K562 (cell line): ENCODE data around the gene DPEP2. TPM values are rescaled to one million over a fixed set of nuclear protein-coding genes. Genes with fewer than 3 reads are reported as not detected.

Experiments used
- ATAC-seq: fragments of 200-7000 bp; cut with Tn5 transposase; 3 replicates; pipeline ENCODE4 v1.9.1; 2020; ENCODE audit warnings: moderate library complexity
- BruUV-seq: library from RNA; stranded (reverse); fragments of 400-500 nt; replicated peaks from 2 replicates; lab custom pipeline; 2021; lab: Mats Ljungman, UMichigan
- CTCF ChIA-PET: fragments of 300-600 bp; formaldehyde crosslinking; extraction: SDS; loops from one replicate; lab custom pipeline; 2021; ENCODE audit warnings: low intra/inter-chr PET ratio; lab: Yijun Ruan, JAX
- POLR2A ChIA-PET: fragments of 300-600, 350-650 bp; sonication (Branson Sonifier 250); formaldehyde crosslinking; extraction: SDS; loops from one replicate; lab custom pipeline; 2021; ENCODE audit warnings: antibody characterized with exemption, inconsistent platforms; lab: Yijun Ruan, JAX
- DNase-seq, 4 experiments: peaks; one replicate each; pipeline versions ENCODE4 v3.0.0 to v3.0.0-alpha.2; 2011 to 2018; ENCODE audit warnings: low spot score in 3 of 4, mixed read lengths in 3 of 4; ENCODE audit errors: extremely low read depth in 1 of 4
- FAIRE-seq: peaks from 2 replicates; lab custom pipeline; 2011; peaks lifted over from hg19 to GRCh38; lab: Jason Lieb, UNC
- H2AFZ ChIP-seq: 2 replicates; pipeline ENCODE4 v1.6.0; 2011; ENCODE audit warnings: low read depth, low read length, control low read depth, inconsistent platforms
- H3K27ac ChIP-seq: fragments of 200-600 bp; 3 replicates; pipeline ENCODE4 v1.8.0; 2011; ENCODE audit warnings: low read depth, mild to moderate bottlenecking, control low read depth, inconsistent platforms, low read length, moderate library complexity, mixed read lengths; ENCODE audit errors: extremely low read depth
- H3K27me3 ChIP-seq, 2 experiments: fragments of 300-600 bp in 1 of 2; 2 replicates in 1 of 2; 3 replicates in 1 of 2; pipeline versions ENCODE4 v1.6.0 to v1.8.0; 2011; ENCODE audit warnings: inconsistent platforms in 2 of 2, low read length in 2 of 2, mild to moderate bottlenecking in 1 of 2, mixed read lengths in 1 of 2, moderate library complexity in 1 of 2; ENCODE audit not compliant: control insufficient read depth in 2 of 2, insufficient read depth in 2 of 2
- H3K36me3 ChIP-seq: fragments of 300-600 bp; 3 replicates; pipeline ENCODE4 v1.8.0; 2011; ENCODE audit warnings: mild to moderate bottlenecking, low read length, inconsistent platforms; ENCODE audit not compliant: control insufficient read depth, insufficient read depth
- H3K4me1 ChIP-seq, 2 experiments: fragments of 200-600 bp in 1 of 2; replicated peaks in 1 of 2; 2 replicates in 1 of 2; 3 replicates in 1 of 2; pipeline versions ENCODE4 v1.5.1 to v1.8.0; 2011; ENCODE audit warnings: inconsistent platforms in 2 of 2, low read length in 2 of 2, mild to moderate bottlenecking in 1 of 2, mixed read lengths in 1 of 2, moderate library complexity in 1 of 2; ENCODE audit not compliant: control insufficient read depth in 2 of 2, insufficient read depth in 2 of 2
- H3K4me2 ChIP-seq: 2 replicates; pipeline ENCODE4 v1.6.1; 2011; ENCODE audit warnings: low read length, control low read depth, inconsistent platforms, mixed read lengths; ENCODE audit not compliant: insufficient read depth
- H3K4me3 ChIP-seq: fragments of 200-600 bp; sonication (generic), shearing (Covaris generic); 2 replicates; pipeline ENCODE4 v1.5.1; 2016; ENCODE audit warnings: control low read depth, inconsistent platforms
- H3K79me2 ChIP-seq: fragments of 200-600 bp; 3 replicates; pipeline ENCODE4 v1.8.0; 2011; ENCODE audit warnings: low read length, inconsistent platforms; ENCODE audit not compliant: control insufficient read depth, insufficient read depth
- H3K9ac ChIP-seq, 2 experiments: 2 replicates each; pipeline versions ENCODE4 v1.6.0 to v1.6.1; 2011; ENCODE audit warnings: low read depth in 2 of 2, low read length in 2 of 2, control low read depth in 1 of 2, inconsistent platforms in 1 of 2, mild to moderate bottlenecking in 1 of 2, mixed read lengths in 1 of 2; ENCODE audit not compliant: insufficient read depth in 1 of 2
- H3K9me1 ChIP-seq: one replicate; pipeline ENCODE4 v1.6.0; 2011; ENCODE audit warnings: inconsistent platforms, mild to moderate bottlenecking, low read length, moderate library complexity; ENCODE audit not compliant: control insufficient read depth, insufficient read depth
- H3K9me3 ChIP-seq: replicated peaks from 2 replicates; pipeline ENCODE4 v1.5.1; 2011; ENCODE audit warnings: low read depth, low read length, inconsistent platforms; ENCODE audit not compliant: control insufficient read depth, insufficient read depth
- H4K20me1 ChIP-seq: replicated peaks from 2 replicates; pipeline ENCODE4 v1.6.1; 2011; ENCODE audit warnings: low read length, inconsistent platforms, mixed read lengths; ENCODE audit not compliant: control insufficient read depth, insufficient read depth
- BRF1 ChIP-seq: IDR thresholded peaks from 3 replicates; pipeline ENCODE4 v1.6.1; 2011; ENCODE audit warnings: borderline replicate concordance, mild to moderate bottlenecking; ENCODE audit not compliant: insufficient read length; ENCODE audit errors: extremely low read depth
- ESRRA ChIP-seq: fragments of 450-650 bp; IDR thresholded peaks from 2 replicates; pipeline ENCODE4 v1.6.1; 2014; ENCODE audit warnings: low read depth, mild to moderate bottlenecking, moderate library complexity, borderline replicate concordance
- ETS2 ChIP-seq: IDR thresholded peaks from 2 replicates; pipeline ENCODE4 v1.6.1; 2016; ENCODE audit warnings: borderline replicate concordance, missing genetic modification characterization, mild to moderate bottlenecking, moderate library complexity, missing compliant biosample characterization; ENCODE audit not compliant: poor library complexity, severe bottlenecking
- FOXA1 ChIP-seq: fragments of 450-650 bp; IDR thresholded peaks from 2 replicates; pipeline ENCODE4 v1.6.1; 2016; ENCODE audit warnings: mild to moderate bottlenecking, borderline replicate concordance
- PHF20 ChIP-seq: fragments of 450-650 bp; IDR thresholded peaks from 2 replicates; pipeline ENCODE4 v1.6.1; 2018; ENCODE audit not compliant: partially characterized antibody
- SAP30 ChIP-seq: fragments of 200-600 bp; sonication (generic); IDR thresholded peaks from 2 replicates; pipeline ENCODE4 v1.6.1; 2012; ENCODE audit warnings: borderline replicate concordance, low read depth, mild to moderate bottlenecking, moderate library complexity, low read length, control low read depth, inconsistent platforms; ENCODE audit not compliant: insufficient read depth, poor library complexity, severe bottlenecking
- SRSF1 ChIP-seq: fragments of 200-400 bp; formaldehyde crosslinking; IDR thresholded peaks from 2 replicates; pipeline ENCODE4 v1.6.1; 2017; ENCODE audit warnings: mild to moderate bottlenecking, low read depth, low read length, moderate library complexity
- SRSF3 ChIP-seq: fragments of 200-400 bp; formaldehyde crosslinking; IDR thresholded peaks from 2 replicates; pipeline ENCODE4 v1.6.1; 2016; ENCODE audit warnings: mild to moderate bottlenecking, low read length, moderate library complexity; ENCODE audit not compliant: insufficient read depth
- ZKSCAN3 ChIP-seq: fragments of 250-450 bp; sonication (Bioruptor Pico); IDR thresholded peaks from 2 replicates; pipeline ENCODE4 v1.4.0; 2020
- ZNF124 ChIP-seq: sonication (generic); formaldehyde crosslinking; IDR thresholded peaks from 2 replicates; pipeline ENCODE4 v1.8.1; 2022; ENCODE audit warnings: missing genetic modification reagents
- ZNF239 ChIP-seq: fragments of 250-450 bp; sonication (Bioruptor Pico); IDR thresholded peaks from 2 replicates; pipeline ENCODE4 v1.4.0; 2020; ENCODE audit warnings: mild to moderate bottlenecking
- WGBS: fragments of 100-300 bp; shearing (Covaris generic); methylation state at CpG from one replicate; pipeline ENCODE4 v1.1.6; 2016; ENCODE audit warnings: low coverage, mixed read lengths; ENCODE audit not compliant: insufficient coverage; ENCODE audit errors: missing lambda C conversion rate; 5-methylcytosine and 5-hydroxymethylcytosine counted together
- in situ Hi-C: fragments of 300-500 bp; cut with MboI; formaldehyde crosslinking; loops from 4 replicates; pipeline ENCODE4 v1.15.0; 2018; ENCODE audit warnings: inconsistent platforms, mixed read lengths
- intact Hi-C: fragments of 100-400 bp; cut with micrococcal nuclease; formaldehyde crosslinking; loops from 2 replicates; pipeline ENCODE4 v1.14.2; 2022
- polyA plus RNA-seq, 8 experiments: library from polyadenylated mRNA; depleted of rRNA in 4 of 8; stranded (reverse) in 5 of 8; unstranded in 3 of 8; fragments of >200 nt; fragmentation: Nextera tagmentation in 2 of 8; fragmentation: Illumina TruSeq in 1 of 8; extraction: Ambion mirVana in 2 of 8; extraction: Trizol in 1 of 8; gene quantifications; 2 replicates each; pipeline versions ENCODE4 v1.2.1 to v1.2.3, GENCODE V29; 2011 to 2014; ENCODE audit warnings: inconsistent platforms in 1 of 8, missing spikeins in 1 of 8
- total RNA-seq, 7 experiments: library from RNA; depleted of rRNA in 6 of 7; stranded (reverse); fragments of >200 nt in 6 of 7; fragmentation: Illumina TruSeq in 2 of 7; extraction: Trizol in 2 of 7; gene quantifications; 2 replicates each; pipeline versions ENCODE4 v1.2.1 to v1.2.3, GENCODE V29; 2011 to 2021; ENCODE audit warnings: low replicate concordance in 1 of 7
- TF ChIP-seq, protein P1 (sequence below), 2 experiments: fragments of 450-650 bp; IDR thresholded peaks; 2 replicates each; pipeline ENCODE4 v1.6.1; 2016
- TF ChIP-seq, protein P2 (sequence below), 2 experiments: fragments of 450-650 bp; IDR thresholded peaks; 2 replicates each; pipeline ENCODE4 v1.6.1; 2018; ENCODE audit warnings: mild to moderate bottlenecking in 2 of 2, low read depth in 1 of 2; ENCODE audit not compliant: partially characterized antibody in 2 of 2
- TF ChIP-seq, protein P3 (sequence below): sonication (generic); formaldehyde crosslinking; IDR thresholded peaks from 2 replicates; pipeline ENCODE4 v1.8.0; 2022; ENCODE audit warnings: mild to moderate bottlenecking, missing genetic modification reagents, borderline replicate concordance

DPEP2 gene
- total and polyA plus RNA-seq, 9 of the 15 experiments (the other 6 are each of a cell fraction or from before 2014, with no cell fraction given), result 0.14 to 1.2 (median 0.38) TPM

DNA sequence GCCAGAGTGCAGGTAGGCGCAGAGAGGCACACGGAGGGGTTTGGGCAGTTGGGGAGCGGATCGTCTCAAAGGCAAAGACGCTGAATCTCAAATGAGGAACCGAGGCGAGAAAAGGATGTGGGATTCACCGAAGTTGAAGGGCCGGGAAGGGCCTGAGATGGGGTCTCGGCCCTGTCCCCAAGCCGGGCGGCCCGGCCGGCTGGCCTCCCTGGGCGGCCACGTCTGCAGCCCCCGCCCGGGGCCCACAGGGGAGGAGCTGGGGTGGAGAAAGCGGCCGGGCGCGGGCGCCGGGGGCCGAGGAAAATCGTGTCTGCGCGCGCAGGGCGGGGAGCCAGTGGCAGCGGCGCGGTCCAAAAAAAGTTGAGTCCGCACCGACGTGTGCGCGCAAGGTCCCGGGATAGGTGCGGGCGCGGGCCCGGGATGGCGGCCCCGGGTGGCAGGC, 31.3 kb downstream of the DPEP2 start:
- peak overlapping the region; percentile 98 for H3K4me2 ChIP-seq
- no peaks in the 10 kb centered on the region for H3K9me3 ChIP-seq
- peaks cover 23% of the 10 kb centered on the region for H4K20me1 ChIP-seq
- H3K9ac ChIP-seq, result peak overlapping the region; percentile 94 to 97
- ATAC-seq, result peak; percentile 67
- H3K27ac ChIP-seq, result peak overlapping the region; percentile 94
- no peak for FAIRE-seq
- H3K9me1 ChIP-seq, result peaks cover 8% of the 10 kb centered on the region
- peak; percentile 64 to 84 (median 78) for DNase-seq
- peak overlapping the region; percentile 84 for H3K4me3 ChIP-seq
- under 1% methylated on average over 23 of the region's 45 CpGs for WGBS
- H3K4me1 ChIP-seq, result peaks cover 23 to 49% of the 10 kb centered on the region in 2 experiments; a peak in 4 of 5 replicates
- CTCF ChIA-PET, result no interaction called here
- H3K36me3 ChIP-seq, result peaks cover 23% of the 10 kb centered on the region; the same call in 2 of the 3 replicates
- in situ Hi-C loops, result no loop called here
- intact Hi-C loops, result no loop called here
- POLR2A ChIA-PET, result interaction anchor here (1.0 to 1.2 kb wide), 2 partner anchors 8 to 74 kb away, joined by 5 read pairs; no protein-coding TSS in a partner anchor
- no peaks in the 10 kb centered on the region for H3K27me3 ChIP-seq
- H2AFZ ChIP-seq, result peak overlapping the region; percentile 97
- peaks cover 28% of the 10 kb centered on the region for H3K79me2 ChIP-seq
- BruUV-seq, result no TSS peak
- TF ChIP-seq SAP30, result peak; percentile 53
- TF ChIP-seq ESRRA, result no peak
- TF ChIP-seq, protein P1, sequence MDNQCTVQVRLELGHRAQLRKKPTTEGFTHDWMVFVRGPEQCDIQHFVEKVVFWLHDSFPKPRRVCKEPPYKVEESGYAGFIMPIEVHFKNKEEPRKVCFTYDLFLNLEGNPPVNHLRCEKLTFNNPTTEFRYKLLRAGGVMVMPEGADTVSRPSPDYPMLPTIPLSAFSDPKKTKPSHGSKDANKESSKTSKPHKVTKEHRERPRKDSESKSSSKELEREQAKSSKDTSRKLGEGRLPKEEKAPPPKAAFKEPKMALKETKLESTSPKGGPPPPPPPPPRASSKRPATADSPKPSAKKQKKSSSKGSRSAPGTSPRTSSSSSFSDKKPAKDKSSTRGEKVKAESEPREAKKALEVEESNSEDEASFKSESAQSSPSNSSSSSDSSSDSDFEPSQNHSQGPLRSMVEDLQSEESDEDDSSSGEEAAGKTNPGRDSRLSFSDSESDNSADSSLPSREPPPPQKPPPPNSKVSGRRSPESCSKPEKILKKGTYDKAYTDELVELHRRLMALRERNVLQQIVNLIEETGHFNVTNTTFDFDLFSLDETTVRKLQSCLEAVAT (IDR thresholded peaks at IDR 0.05), result no peak
- no peak for TF ChIP-seq BRF1
- TF ChIP-seq, protein P2, sequence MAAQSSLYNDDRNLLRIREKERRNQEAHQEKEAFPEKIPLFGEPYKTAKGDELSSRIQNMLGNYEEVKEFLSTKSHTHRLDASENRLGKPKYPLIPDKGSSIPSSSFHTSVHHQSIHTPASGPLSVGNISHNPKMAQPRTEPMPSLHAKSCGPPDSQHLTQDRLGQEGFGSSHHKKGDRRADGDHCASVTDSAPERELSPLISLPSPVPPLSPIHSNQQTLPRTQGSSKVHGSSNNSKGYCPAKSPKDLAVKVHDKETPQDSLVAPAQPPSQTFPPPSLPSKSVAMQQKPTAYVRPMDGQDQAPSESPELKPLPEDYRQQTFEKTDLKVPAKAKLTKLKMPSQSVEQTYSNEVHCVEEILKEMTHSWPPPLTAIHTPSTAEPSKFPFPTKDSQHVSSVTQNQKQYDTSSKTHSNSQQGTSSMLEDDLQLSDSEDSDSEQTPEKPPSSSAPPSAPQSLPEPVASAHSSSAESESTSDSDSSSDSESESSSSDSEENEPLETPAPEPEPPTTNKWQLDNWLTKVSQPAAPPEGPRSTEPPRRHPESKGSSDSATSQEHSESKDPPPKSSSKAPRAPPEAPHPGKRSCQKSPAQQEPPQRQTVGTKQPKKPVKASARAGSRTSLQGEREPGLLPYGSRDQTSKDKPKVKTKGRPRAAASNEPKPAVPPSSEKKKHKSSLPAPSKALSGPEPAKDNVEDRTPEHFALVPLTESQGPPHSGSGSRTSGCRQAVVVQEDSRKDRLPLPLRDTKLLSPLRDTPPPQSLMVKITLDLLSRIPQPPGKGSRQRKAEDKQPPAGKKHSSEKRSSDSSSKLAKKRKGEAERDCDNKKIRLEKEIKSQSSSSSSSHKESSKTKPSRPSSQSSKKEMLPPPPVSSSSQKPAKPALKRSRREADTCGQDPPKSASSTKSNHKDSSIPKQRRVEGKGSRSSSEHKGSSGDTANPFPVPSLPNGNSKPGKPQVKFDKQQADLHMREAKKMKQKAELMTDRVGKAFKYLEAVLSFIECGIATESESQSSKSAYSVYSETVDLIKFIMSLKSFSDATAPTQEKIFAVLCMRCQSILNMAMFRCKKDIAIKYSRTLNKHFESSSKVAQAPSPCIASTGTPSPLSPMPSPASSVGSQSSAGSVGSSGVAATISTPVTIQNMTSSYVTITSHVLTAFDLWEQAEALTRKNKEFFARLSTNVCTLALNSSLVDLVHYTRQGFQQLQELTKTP (IDR thresholded peaks at IDR 0.05; ENCODE audit: low read depth in 1 of 2, partially characterized antibody in 2 of 2), result no peak
- no peak for TF ChIP-seq PHF20
- TF ChIP-seq FOXA1, result no peak
- no peak for TF ChIP-seq ZKSCAN3 (CRISPR knock-in tag)
- no peak for TF ChIP-seq ETS2 (tag)
- no peak for TF ChIP-seq SRSF1
- no peak for TF ChIP-seq ZNF239 (CRISPR knock-in tag)
- TF ChIP-seq SRSF3, result no peak
- TF ChIP-seq, protein P3, sequence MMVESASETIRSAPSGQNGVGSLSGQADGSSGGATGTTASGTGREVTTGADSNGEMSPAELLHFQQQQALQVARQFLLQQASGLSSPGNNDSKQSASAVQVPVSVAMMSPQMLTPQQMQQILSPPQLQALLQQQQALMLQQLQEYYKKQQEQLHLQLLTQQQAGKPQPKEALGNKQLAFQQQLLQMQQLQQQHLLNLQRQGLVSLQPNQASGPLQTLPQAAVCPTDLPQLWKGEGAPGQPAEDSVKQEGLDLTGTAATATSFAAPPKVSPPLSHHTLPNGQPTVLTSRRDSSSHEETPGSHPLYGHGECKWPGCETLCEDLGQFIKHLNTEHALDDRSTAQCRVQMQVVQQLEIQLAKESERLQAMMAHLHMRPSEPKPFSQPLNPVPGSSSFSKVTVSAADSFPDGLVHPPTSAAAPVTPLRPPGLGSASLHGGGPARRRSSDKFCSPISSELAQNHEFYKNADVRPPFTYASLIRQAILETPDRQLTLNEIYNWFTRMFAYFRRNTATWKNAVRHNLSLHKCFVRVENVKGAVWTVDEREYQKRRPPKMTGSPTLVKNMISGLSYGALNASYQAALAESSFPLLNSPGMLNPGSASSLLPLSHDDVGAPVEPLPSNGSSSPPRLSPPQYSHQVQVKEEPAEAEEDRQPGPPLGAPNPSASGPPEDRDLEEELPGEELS (CRISPR knock-in tag), result no peak
- TF ChIP-seq ZNF124 (CRISPR knock-in tag), result no peak
